Testis (tissue), 2 donors: ENCODE data around the gene GARIN3.

Experiments used
- POLR2A ChIP-seq: fragments of 450-650 bp; IDR thresholded peaks from one replicate; pipeline ENCODE4 v1.6.1; 2017; ENCODE audit warnings: antibody characterized with exemption, mild to moderate bottlenecking, moderate library complexity
- TF ChIP-seq, protein P1 (sequence below), 3 experiments: fragments of 450-650 bp in 2 of 3; fragments of 200-600 bp in 1 of 3; sonication (generic) in 1 of 3; IDR thresholded peaks; one replicate each; pipeline ENCODE4 v1.5.1; 2016 to 2019; ENCODE audit warnings: antibody characterized with exemption in 3 of 3, mild to moderate bottlenecking in 2 of 3, moderate library complexity in 1 of 3

DNA sequence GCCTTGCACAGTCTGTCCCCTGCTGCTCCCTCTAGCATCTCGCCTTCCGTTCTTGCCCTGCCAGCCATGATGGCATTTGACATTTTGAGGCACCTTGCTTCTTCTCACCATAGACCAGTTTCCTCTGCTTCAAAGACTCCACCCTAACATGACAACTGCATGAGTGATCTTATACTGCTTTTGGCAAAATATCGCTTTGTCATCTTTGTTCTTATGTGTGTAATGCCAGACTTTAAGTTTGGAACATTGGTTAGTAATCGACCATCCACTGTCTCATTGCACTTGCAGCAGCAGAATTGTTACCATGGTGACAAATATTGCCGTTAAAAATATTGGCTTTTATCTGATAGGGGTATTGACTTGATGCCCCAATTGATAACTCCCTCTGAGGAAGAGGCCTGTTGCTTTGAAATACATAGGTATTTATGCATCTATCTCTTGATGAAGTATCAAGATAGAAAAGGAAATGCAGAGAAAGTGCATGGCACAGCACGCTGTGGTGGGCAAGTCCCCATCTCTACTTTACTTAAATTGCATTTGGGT lies 6.8 kb downstream of the GARIN3 start:
- TF ChIP-seq, protein P1, sequence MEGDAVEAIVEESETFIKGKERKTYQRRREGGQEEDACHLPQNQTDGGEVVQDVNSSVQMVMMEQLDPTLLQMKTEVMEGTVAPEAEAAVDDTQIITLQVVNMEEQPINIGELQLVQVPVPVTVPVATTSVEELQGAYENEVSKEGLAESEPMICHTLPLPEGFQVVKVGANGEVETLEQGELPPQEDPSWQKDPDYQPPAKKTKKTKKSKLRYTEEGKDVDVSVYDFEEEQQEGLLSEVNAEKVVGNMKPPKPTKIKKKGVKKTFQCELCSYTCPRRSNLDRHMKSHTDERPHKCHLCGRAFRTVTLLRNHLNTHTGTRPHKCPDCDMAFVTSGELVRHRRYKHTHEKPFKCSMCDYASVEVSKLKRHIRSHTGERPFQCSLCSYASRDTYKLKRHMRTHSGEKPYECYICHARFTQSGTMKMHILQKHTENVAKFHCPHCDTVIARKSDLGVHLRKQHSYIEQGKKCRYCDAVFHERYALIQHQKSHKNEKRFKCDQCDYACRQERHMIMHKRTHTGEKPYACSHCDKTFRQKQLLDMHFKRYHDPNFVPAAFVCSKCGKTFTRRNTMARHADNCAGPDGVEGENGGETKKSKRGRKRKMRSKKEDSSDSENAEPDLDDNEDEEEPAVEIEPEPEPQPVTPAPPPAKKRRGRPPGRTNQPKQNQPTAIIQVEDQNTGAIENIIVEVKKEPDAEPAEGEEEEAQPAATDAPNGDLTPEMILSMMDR (IDR thresholded peaks at IDR 0.05): no peak
- TF ChIP-seq POLR2A: no peak
